ENCODE measurements around the gene WNT9A.
"Not testable (repeated sequence)": the region's sequence is repeated elsewhere in the genome, so short reads cannot be mapped to it uniquely, and the experiment has no call there.

Gene WNT9A

GRCh38 chr1:227910511-227911153 lies 37.1 kb downstream of the WNT9A start:
- DNase-seq (ENCODE audit: low spot score), result no peak

DNA sequence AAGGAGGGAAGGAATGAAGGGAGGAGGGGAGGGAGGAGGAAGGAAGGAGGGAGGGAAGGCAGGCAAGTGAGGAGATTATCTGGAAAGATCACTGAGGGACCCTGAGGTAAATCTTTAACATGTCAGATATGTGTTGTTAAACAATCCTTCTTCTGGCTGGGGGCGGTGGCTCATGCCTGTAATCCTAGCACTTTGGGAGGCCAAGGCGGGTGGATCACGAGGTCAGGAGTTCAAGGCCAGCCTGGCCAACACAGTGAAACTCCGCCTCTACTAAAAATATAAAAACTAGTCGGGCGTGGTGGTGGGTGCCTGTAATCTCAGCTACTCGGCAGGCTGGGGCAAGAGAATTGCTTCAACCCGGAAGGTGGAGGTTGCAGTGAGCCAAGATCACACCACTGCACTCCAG lies 37.8 kb downstream of the WNT9A start:
- DNase-seq (ENCODE audit: low spot score), result not testable (repeated sequence)

GRCh38 chr1:227909188-227909587 lies 38.5 kb downstream of the WNT9A start:
- DNase-seq (ENCODE audit: low spot score), result no peak

- DNase-seq (ENCODE audit: low spot score), result no peak
These were observed 39.4 kb downstream of the WNT9A start for GRCh38 chr1:227908359-227908758.

- DNase-seq (ENCODE audit: low spot score), result no peak
These were observed 40.2 kb downstream of the WNT9A start for GRCh38 chr1:227907439-227908015.

- DNase-seq (ENCODE audit: low spot score), result no peak
These were observed 41.1 kb downstream of the WNT9A start for GRCh38 chr1:227906550-227907071.

DNA sequence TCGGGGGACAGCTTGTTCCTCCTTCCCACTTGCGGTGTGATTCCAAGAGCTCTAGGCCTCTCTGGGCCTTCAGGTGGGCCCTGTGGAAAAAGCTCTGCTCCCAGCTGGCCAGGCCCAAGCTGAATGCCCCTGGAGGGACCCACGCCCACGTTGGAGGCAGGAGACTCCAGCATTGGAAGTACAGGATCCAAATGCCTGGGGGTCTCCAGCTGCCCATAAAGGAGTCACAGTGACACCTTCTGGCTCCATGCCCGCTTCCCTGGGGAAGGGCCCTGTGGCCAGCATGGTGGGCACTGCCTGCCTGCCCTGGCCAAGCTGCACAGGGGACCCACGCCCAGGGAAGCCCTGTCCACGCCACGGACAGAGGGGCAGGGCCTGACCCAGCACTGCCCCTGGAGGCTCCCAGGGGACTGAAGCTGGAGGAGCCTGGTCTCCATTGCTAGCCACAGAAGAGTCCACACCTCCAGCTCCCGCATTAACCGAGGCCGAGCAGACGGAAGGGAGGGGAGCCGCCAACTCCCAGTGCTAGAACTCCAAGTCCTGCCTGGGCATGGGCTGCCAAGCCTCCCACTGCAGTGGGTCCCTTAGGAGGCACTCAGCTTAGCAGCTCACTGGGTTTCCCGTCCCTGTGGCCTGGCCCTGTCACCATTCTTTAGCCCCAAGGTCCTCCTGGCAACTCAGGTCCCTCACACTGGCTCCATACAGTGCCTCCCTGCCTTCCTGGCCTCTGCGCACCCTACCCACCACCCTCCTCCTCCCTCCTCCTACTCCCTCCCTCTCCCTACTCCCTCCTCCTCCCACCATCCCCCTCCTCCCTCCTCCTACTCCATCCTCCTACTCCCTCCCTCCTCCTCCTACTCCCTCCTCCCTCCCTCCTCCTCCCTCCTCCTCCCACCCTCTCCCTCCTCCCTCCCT lies 41.9 kb downstream of the WNT9A start:
- DNase-seq (ENCODE audit: low spot score), result no peak

- no peak for DNase-seq (ENCODE audit: low spot score)
These were observed 43.0 kb downstream of the WNT9A start for GRCh38 chr1:227904541-227905335.

DNA sequence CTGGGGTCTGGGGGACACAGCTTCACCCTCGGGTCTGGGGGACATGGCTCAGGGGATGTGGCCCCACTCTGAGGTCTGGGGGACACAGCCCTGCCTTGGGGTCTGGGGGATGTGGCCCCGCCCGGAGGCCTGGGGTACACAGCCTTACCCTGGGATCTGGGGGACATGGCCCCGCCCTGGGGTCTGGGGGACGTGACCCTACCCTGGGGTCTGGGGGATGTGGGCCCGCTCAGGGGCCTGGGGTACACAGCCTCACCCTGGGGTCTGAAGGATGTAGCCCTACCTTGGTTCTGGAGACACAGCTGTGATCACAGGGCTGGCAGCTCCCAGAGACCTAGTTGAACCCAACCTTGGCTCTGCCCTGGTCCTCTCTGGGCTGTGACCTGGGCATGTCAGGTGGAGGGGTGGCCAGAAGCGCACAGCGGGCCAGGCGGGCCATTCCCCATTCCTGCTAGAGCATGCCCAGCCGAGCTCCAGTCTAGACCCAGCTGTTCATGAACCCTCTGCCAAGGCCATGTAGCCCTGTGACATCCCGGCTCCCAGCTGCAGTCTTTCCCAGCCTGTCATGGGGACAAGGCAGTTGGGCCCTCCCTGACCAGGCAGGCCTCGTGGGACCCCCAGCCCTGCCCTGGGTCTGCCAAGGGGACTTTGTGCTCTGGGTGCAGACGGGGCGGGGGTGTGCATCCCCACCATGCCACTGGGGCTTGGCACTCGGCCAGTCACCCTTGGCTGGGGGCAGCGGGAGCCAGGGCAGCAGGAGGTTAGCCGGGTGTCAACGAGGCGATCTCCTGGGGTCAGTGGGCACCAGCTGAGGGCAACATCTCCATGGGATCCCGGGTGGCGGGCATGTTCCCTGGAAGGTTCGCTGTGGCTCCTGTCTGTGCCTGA lies 43.9 kb downstream of the WNT9A start:
- no peak for DNase-seq (ENCODE audit: low spot score)

GRCh38 chr1:227903061-227903521 lies 44.6 kb downstream of the WNT9A start:
- no peak for DNase-seq (ENCODE audit: low spot score)

GRCh38 chr1:227902641-227902990 lies 45.1 kb downstream of the WNT9A start:
- DNase-seq (ENCODE audit: low spot score), result no peak

DNA sequence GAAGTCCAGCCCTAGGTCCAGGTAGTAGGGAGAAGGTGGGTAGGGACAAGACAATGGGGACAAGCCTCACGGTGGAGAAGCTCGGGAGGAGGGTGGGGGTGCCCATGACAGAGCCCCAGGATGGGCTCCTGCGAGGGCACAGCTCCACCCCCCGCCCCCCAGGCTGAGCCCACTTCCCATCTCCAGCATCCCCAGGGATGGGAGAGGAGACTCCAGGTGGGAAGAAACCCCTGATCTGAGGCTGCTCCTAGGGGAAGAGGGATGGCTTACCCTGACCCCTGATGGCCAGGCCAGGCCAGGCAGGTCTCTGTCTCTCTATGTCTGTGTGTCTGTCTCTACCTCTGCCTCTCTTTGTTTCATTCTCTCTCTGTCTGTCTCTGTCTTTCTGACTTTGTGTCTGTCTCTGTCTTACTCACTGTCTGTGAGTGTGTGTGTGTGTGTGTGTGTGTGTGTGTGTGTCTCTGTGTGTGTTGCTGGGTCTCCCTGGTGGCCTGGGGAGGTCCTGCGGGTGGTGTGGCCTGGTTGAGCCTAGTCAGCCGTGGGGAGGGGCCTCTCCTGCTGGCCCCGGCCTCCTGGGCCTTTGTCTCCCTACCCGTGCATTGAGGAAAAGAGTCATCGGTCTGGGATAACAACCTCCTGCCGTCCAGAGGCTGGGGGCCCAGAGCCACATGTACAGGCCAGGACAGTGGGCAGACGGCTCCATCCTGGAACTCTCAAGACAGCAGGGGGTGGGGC lies 45.7 kb downstream of the WNT9A start:
- no peak for DNase-seq (ENCODE audit: low spot score)

- no peak for DNase-seq (ENCODE audit: low spot score)
These were observed 46.4 kb downstream of the WNT9A start for GRCh38 chr1:227901239-227901905.

DNA sequence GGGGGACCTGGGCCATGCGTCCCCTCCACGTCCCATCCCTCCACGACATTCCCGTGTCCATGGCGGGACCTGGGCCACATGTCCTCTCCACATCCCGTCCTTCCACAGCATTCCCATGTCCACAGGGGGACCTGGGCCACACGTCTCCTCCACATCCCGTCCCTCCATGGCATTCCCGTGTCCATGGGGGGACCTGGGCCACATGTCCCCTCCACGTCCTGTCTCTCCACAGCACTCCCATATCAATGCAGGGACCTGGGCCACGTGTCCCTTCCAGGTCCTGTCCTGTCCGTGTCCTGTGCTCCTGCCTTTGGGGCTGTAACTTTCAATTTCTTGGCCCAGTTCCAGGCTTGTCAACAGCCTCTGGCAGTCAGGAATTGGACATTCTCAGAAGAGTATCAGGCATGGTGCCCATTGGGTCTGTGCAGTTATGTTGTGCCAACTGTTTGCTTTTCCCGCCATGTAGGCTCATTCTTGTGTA lies 47.1 kb downstream of the WNT9A start:
- no peak for DNase-seq (ENCODE audit: low spot score)

- no peak for DNase-seq (ENCODE audit: low spot score)
These were observed 47.8 kb downstream of the WNT9A start for GRCh38 chr1:227899820-227900449.

DNA sequence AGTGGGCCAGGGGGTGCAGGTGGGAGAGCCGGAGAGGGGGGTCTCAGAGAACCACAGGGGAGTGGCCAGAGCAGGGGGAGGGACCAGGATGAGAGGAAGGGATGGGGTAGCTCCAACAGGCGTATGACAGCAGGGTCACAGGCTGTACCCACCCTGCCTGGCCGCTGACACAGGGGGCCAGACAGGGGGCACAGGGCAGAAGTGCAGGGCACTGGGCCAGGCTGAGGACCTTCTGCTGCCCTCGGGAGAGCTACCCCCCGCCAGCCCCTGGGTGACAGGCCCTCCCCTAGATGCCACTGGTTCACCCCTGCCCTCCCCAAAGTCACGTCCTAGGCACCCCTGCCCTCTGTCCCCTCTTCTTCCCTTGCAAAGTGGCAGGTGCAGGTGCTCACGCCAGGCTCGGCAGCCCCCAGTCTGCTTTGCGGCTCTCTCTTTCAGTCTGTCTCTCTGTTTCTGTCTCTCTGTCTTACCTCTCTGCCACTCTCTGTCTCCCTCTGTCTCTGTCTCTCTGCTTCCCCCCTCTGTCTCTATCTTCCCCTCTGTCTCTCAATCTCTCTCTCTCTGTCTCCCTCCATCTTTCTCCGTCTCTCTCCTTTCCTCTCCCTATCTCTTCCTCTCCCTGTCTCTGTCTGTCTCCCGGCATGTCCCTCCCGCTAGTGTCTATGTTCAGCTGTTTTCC lies 48.5 kb downstream of the WNT9A start:
- no peak for DNase-seq (ENCODE audit: low spot score)

- no peak for DNase-seq (ENCODE audit: low spot score)
These were observed 49.1 kb downstream of the WNT9A start for GRCh38 chr1:227898502-227899140.

Measured in germinal center (tissue), 1 donor.